Lower lobe of right lung (tissue), 2 donors: ENCODE results near the gene MED22. TPM values are rescaled to one million over a fixed set of nuclear protein-coding genes. Genes with fewer than 3 reads are reported as not detected.
A peak's percentile ranks its signal among the peaks of the same experiment; 100 is the strongest.

Experiments used
- ATAC-seq, 2 donors: fragments of 200-7000 bp; cut with Tn5 transposase; one replicate each; pipeline ENCODE4 v1.9.1; 2020 to 2022; ENCODE audit warnings: mild to moderate bottlenecking in 2 of 2, moderate library complexity in 2 of 2
- DNase-seq: peaks from one replicate; pipeline ENCODE4 v3.0.0-alpha.2; 2020
- H3K27ac ChIP-seq: fragments of 200-600 bp; one replicate; pipeline ENCODE4 v1.8.0; 2022
- H3K27me3 ChIP-seq: fragments of 200-600 bp; one replicate; pipeline ENCODE4 v1.8.0; 2022; ENCODE audit warnings: low read depth
- H3K36me3 ChIP-seq: fragments of 200-600 bp; one replicate; pipeline ENCODE4 v1.8.0; 2022; ENCODE audit warnings: mild to moderate bottlenecking
- H3K4me1 ChIP-seq: fragments of 200-600 bp; one replicate; pipeline ENCODE4 v1.8.0; 2022
- H3K4me3 ChIP-seq: fragments of 200-600 bp; one replicate; pipeline ENCODE4 v1.8.0; 2022; ENCODE audit warnings: mild to moderate bottlenecking
- H3K9me3 ChIP-seq: fragments of 200-600 bp; one replicate; pipeline ENCODE4 v1.8.0; 2022
- CTCF ChIP-seq: fragments of 200-600 bp; IDR thresholded peaks from one replicate; pipeline ENCODE4 v1.8.0; 2022; ENCODE audit warnings: antibody characterized with exemption, mild to moderate bottlenecking
- intact Hi-C: fragments of 100-400 bp; cut with DNase I; formaldehyde crosslinking; loops from one replicate; pipeline ENCODE4 v1.11.0; 2022
- total RNA-seq: library from RNA; stranded (reverse); fragmentation: NEBNext Ultra II Directional; extraction: Animal tissue kit (Norgen Biotek cat#: 25700); gene quantifications from one replicate; pipeline ENCODE4 v1.2.1, GENCODE V29; 2021
- donor health status: DM: no; HTN: yes; CAD: no; lungs with severe emphysema.

Gene MED22
- total RNA-seq, 1 donor from 2014 or later, result 24.4 TPM

GRCh38 chr9:133369933-133370332 lies 22.0 kb upstream of the MED22 start:
- Histone ChIP-seq H3K27ac (peak overlapping the region; percentile 26), H3K36me3 (peaks cover 78% of the 10 kb centered on the region), H3K9me3 (no peaks in the 10 kb centered on the region), H3K27me3 (no peaks in the 10 kb centered on the region), H3K4me1 (peaks cover 77% of the 10 kb centered on the region), H3K4me3 (no peak overlapping the region)
- intact Hi-C loops, result no loop called here
- ATAC-seq (peak; percentile 39 to 43), DNase-seq (no peak)
- TF ChIP-seq CTCF, result no peak

DNA sequence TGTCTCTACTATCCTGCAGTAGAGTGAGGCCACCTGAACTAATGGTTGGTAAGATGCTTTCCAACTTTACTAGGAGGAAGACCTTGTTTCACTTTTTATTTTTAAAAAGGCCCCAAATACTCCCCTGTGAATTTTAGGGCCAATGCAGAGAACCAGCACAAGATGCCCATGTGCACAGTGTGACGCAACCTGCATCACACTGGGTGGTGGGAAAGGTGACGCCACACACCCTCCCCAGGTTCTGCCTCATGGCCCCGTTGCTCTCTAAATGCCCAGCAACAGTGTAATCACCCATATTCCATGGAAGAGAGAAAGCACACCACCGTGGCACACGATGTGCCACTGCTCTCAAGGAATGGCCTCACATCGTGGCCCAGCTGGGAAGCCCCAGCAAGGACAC lies 21.5 kb upstream of the MED22 start:
- no peak for ATAC-seq

GRCh38 chr9:133368249-133368881 lies 20.4 kb upstream of the MED22 start:
- intact Hi-C loops, result no loop called here
- Histone ChIP-seq H3K4me1 (peaks cover 66% of the 10 kb centered on the region), H3K4me3 (no peak overlapping the region), H3K9me3 (no peaks in the 10 kb centered on the region), H3K36me3 (peaks cover 92% of the 10 kb centered on the region), H3K27me3 (no peaks in the 10 kb centered on the region), H3K27ac (no peak overlapping the region)
- DNase-seq, result no peak
- ATAC-seq, result no peak
- no peak for TF ChIP-seq CTCF

More for the DNA sequence above, 21.5 kb upstream of the MED22 start:
- no peaks in the 10 kb centered on the region for H3K9me3 ChIP-seq
- H3K4me1 ChIP-seq, result peaks cover 75% of the 10 kb centered on the region
- peaks cover 83% of the 10 kb centered on the region for H3K36me3 ChIP-seq
- no peak overlapping the region for H3K4me3 ChIP-seq
- peak overlapping the region; percentile 26 for H3K27ac ChIP-seq
- DNase-seq, result no peak
- intact Hi-C loops, result no loop called here
- no peak for TF ChIP-seq CTCF
- no peaks in the 10 kb centered on the region for H3K27me3 ChIP-seq

- TF ChIP-seq CTCF, result no peak
- H3K4me3 ChIP-seq, result no peak overlapping the region
- no peak overlapping the region for H3K27ac ChIP-seq
- H3K4me1 ChIP-seq, result peaks cover 60% of the 10 kb centered on the region
- ATAC-seq (no peak), DNase-seq (no peak)
- intact Hi-C loops, result no loop called here
- peaks cover 92% of the 10 kb centered on the region for H3K36me3 ChIP-seq
- no peaks in the 10 kb centered on the region for H3K9me3 ChIP-seq
- H3K27me3 ChIP-seq, result no peaks in the 10 kb centered on the region
Measured at GRCh38 chr9:133367778-133368177, 19.8 kb upstream of the MED22 start.

- ATAC-seq, result no peak
- Histone ChIP-seq H3K4me3 (no peak overlapping the region), H3K9me3 (no peaks in the 10 kb centered on the region), H3K27ac (no peak overlapping the region), H3K36me3 (peaks cover 92% of the 10 kb centered on the region), H3K4me1 (peaks cover 55% of the 10 kb centered on the region), H3K27me3 (no peaks in the 10 kb centered on the region)
- intact Hi-C loops, result no loop called here
- TF ChIP-seq CTCF, result no peak
- peak; percentile 40 for DNase-seq
Measured at GRCh38 chr9:133367221-133367620, 19.3 kb upstream of the MED22 start.
